HG03432 (cell line): Measurements from ENCODE around the gene LRMDA.

ENCODE experiments used
- ATAC-seq: cut with Tn5 transposase; IDR thresholded peaks from one replicate; pipeline ENCODE4 v1.9.1; 2021; ENCODE audit warnings: mild to moderate bottlenecking, moderate library complexity; ENCODE audit not compliant: unreplicated experiment

The LRMDA gene

DNA sequence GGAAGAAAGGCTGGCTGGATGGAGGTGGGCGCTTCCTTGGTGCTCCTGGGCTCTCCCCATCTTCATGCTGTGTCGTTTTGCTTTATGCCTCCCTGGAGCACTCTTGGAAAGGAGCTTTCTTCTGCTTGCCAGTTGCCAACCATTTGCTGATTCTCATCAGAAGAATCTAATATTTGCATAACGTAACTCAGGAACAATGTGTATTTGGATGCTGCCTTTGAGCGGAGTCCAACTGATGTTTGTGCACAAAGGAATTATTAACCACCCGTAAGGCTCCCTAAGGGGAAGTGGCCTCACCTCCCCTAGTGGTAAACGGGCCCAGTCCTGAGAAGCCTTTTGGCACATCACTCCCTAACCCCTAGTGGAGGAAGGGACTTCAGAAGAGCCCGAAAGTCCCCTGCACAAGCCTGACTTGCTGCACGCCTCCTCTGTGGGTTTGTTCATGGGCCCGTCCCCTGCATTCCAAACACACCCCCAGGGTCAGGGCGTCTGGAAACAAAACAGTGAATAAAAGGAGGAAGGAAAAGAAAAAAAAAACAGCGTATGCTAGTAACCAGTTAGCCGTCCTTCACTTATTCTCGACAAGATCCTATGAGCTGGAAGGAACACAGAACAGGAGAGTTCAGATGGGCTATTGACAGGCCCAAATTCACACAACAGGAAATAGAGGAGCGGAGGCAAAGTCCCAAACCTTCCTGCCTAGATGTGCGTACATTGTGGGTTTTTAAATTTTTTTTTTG lies 602.2 kb downstream of the LRMDA start:
- peak; percentile 53 for ATAC-seq

GRCh38 chr10:76034353-76035205 lies 603.2 kb downstream of the LRMDA start:
- no peak for ATAC-seq

GRCh38 chr10:76035206-76036110 lies 604.0 kb downstream of the LRMDA start:
- ATAC-seq, result no peak

DNA sequence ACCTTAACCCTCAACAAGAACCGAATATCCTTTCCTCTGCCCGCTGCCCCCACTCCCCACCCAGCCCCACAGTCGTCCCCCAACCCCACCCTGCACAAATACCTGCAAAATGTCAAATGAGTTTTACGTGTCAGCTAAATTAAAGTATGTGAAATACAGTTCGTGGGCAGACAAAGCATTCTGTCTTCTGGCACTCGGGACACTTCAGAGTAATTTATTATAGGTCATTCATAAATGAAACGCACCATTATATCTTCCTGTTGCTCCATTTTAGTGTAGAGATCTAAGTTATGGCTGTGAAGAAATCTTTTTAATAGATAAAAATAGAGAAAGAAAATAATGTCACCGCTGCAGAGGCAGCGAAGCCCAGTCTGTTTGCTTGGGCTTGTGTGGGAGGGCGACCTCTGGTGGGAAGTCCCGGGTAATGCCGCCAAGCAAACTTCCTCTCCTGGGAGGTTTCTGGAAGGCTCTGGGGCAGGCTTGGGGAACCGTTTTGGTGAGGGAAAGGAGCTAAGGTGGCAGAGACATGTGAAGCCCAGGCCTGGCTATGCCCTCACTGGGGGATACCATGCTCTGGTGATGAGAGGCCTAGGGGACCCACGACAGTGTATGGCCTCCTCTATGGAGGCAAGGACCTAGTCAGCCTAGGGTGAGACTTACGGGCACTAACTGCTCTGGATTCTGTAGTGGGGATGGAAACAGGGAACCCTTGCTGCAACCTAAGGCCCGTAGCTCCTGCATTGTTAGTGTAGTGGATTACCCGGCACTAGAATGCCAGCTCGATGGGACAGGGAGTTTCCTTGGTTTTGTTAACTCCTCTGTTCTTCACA lies 604.9 kb downstream of the LRMDA start:
- peak; percentile 73 for ATAC-seq

- no peak for ATAC-seq
Observed at GRCh38 chr10:76036962-76037361, 605.5 kb downstream of the LRMDA start.

DNA sequence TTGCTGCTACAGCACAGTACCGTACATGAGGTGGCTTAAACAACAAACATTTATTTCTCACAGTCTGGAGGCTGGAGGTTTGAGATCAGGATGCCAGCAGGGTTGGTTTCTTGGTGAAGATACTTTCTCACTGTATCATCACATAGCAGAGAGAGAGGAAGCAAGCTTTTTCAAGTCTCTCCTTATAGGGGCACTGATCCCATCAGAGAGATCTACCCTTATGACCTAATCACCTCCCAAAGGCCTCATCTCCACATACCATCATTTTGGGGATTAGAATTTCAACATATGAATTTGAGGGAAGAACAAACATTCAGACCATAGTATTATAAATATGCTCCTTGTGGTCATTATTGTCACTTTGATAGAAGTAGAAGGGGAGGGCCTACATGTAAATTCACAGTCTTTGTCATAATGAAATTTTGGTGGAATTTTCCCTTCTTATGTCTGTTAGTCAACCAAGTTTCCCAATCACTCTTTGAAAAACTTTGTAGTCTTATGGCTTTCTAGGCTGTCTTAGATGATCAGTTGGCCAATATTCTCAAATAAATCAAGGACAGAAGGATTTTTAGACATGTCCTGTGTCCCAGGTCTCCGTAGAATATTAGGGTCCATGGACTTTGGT lies 606.2 kb downstream of the LRMDA start:
- no peak for ATAC-seq

DNA sequence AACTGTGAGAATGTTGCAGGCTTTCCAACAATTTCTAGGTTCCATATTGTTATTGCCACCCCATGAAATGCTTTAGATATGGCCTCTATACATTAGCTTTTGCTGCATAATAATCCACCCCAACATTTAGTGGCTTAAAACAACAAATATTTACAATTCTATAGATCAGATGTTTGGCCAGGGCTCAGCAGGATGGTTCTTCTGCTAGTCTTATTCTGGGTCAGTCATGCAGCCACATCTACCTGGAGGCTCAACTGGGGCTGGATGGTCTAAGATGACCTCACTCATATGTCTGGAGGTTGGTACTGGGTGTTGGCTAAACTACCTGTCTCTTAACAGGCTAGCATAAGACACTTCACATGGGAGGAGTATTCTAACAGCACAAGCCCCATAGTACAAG lies 607.3 kb downstream of the LRMDA start:
- ATAC-seq, result no peak

GRCh38 chr10:76040107-76040829 lies 608.8 kb downstream of the LRMDA start:
- no peak for ATAC-seq

DNA sequence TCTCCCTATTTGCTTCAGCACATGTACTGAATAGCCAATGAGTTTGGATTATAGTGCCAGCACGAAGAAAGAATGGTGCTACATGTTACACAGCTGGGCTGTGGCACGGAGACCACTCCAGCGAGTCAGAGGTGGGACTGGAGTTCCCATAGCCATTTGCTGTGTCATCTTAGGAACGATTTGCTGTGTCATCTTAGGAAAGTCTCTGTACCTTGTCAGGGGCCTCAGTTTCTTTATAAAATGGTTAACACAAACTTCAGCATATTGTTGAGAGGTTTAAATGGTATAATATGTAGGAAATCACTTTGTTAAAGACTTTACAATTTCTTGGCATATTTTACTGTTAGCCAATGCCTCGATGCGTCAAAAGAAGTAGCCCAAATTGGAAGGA lies 609.4 kb downstream of the LRMDA start:
- ATAC-seq, result no peak

DNA sequence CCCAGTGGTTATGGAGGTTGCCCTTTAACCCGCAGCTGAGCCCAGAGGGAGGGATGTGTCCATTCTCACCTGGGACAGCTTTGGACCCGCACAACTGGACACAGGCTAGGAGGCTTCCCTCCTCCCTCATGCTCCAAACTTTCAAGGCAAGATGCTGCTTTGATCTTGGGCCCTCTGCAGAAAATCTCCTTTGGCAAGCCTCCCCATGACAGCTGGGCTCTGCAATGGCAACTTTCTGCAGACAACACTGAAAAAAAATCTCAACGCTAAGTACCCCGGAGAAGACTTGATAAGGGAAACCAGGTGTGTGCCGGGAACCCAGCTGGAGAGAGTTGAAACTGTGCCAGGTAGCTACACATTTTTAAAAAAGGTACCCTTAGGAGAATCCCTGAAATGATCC lies 610.1 kb downstream of the LRMDA start:
- no peak for ATAC-seq

DNA sequence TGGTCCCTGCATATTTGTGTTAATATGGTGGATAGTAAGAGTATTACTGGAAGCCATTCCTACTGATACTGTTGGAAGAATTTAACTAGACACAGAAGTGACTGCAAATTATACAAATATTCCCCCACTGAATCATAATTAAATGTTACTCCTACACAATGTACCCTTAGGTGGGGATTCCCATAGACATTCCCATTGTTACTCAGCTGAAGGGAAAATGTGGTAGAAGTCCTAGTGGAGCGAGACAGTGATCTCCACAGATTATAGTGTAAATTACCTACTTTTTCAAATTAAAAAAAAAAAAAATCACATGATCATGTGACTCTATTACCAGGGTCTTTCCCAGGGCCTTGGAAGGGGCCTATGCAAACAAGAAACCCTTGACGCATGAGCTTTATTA lies 611.8 kb downstream of the LRMDA start:
- no peak for ATAC-seq

DNA sequence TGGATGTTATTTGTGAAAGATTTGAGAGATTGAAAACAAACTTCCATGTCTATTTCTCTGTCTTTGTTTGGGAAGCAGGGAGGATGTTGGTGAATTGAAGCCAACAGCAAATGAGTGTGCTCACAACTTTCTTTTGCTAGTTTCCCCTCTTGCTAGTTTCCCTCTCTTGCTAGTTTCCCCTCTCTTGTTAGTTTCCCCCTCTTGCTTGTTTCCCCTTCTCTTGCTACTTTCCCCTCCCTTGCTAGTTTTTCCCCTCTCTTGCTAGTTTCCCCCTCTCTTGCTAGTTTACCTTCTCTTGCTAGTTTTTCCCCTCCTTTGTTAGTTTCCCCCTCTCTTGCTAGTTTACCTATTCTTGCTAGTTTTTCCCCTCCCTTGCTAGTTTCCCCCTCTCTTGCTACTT lies 613.3 kb downstream of the LRMDA start:
- ATAC-seq, result no peak

GRCh38 chr10:76045174-76045573 lies 613.8 kb downstream of the LRMDA start:
- no peak for ATAC-seq

DNA sequence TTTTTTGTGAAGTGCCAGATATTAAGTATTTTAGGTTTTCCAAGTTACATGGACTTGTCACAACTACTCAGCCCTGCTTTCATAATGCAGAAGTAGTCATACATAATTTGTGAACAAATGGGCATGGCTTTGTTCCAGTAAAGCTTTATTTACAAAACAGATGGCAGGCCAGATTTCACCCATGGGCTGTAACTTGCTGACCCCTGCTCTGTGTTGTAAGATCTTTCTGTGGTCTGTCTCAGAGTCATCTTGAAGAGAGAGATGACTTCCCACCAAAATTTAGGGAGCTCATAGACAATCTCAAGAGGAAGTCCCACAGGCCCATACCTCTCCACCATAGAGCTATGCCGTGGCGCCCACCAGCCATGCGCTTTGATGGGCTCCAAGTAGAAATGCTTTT lies 616.1 kb downstream of the LRMDA start:
- ATAC-seq, result no peak

GRCh38 chr10:76049581-76050290 lies 618.3 kb downstream of the LRMDA start:
- no peak for ATAC-seq

DNA sequence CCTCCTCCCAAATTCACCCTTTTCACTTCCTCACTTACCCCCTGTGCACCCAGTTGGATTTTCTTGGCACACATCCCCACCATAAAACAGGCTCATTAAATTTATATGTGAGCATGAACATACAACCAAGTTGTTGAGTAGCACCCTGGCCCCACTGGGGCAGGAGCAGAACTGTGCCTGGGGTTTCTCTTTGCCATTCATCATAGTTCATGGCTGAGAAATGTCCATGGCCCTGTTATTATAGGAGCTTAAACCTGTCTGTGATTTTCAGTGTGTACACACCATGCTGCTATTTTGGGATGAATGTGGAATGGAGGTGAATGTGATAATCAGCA lies 618.8 kb downstream of the LRMDA start:
- no peak for ATAC-seq

DNA sequence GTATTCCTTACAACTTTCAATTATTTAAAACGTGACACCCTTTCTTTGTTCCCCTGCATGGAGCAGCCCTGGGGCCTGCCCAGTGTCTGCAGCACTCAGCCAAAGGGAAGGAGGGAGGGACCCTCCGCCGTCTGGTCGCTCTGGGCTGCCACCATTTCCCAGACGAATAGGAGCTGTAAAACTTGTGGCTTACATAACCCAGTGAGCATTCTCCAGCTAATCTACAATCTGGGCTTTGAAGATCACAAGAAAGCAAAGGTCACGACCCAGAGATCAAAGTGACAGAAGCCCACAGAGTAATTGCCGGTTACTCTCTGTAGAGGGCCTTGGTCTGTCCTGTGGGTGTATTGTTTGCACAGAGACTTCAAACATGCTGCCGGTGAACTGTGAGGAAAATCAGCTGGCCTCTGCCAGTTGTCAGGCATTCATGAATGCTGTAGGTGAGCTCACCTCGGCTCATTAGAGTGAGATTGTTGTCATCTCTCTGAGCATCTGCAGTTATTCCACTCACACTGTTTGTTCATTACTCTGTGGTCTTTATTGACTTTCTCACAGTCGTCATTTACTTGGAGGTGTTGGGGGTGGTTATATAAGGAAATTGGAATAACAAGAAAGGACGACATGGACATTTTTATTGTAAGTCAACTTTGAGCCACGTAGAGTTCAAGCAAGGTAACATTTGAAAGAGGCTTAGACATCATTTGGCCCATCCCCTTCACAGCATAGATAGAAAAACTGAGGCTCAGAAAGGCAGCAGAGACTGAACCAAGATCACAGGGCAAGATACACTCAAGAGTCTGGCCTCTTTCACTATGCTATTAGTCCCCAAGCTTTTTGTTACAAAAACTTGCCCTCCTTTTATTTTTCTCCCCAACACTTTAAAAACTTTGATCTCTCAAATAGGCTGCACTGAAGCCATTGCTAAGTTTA lies 619.8 kb downstream of the LRMDA start:
- no peak for ATAC-seq
